PC-3 (cell line): ENCODE results near the gene TRIM44. TPM values are rescaled to one million over a fixed set of nuclear protein-coding genes. Genes with fewer than 3 reads are reported as not detected.

Source experiments
- ATAC-seq: fragments of 200-7000 bp; cut with Tn5 transposase; 2 replicates; pipeline ENCODE4 v1.9.1; 2020; ENCODE audit warnings: mild to moderate bottlenecking, moderate library complexity
- BruUV-seq: library from RNA; stranded (reverse); fragments of 400-500 nt; replicated peaks from 2 replicates; lab custom pipeline; 2021; lab: Mats Ljungman, UMichigan
- CTCF ChIA-PET: fragments of 300-600 bp; sonication (Branson Sonifier 250); formaldehyde crosslinking; loops from one replicate; lab custom pipeline; 2022; ENCODE audit warnings: antibody characterized with exemption; lab: Charles Lee
- POLR2A ChIA-PET: fragments of 300-600 bp; sonication (Branson Sonifier 250); formaldehyde crosslinking; loops from one replicate; lab custom pipeline; 2022; ENCODE audit warnings: antibody characterized with exemption; ENCODE audit not compliant: unreplicated experiment; lab: Charles Lee
- DNase-seq: peaks from one replicate; pipeline ENCODE4 v3.0.0-alpha.2; 2015
- H2AFZ ChIP-seq: fragments of 300-600 bp; sonication (generic); 2 replicates; pipeline ENCODE4 v1.6.0; 2016; ENCODE audit warnings: antibody characterized with exemption, low read length
- H3F3A ChIP-seq: fragments of 300-600 bp; sonication (generic); one replicate; pipeline ENCODE4 v1.6.0; 2017; ENCODE audit warnings: antibody characterized with exemption, low read length, control low read depth, mild to moderate bottlenecking; ENCODE audit not compliant: unreplicated experiment
- H3K27ac ChIP-seq: fragments of 300-600 bp; sonication (generic); 2 replicates; pipeline ENCODE4 v1.5.1; 2016; ENCODE audit warnings: mild to moderate bottlenecking, low read length
- H3K27me3 ChIP-seq: fragments of 300-600 bp; sonication (generic); 2 replicates; pipeline ENCODE4 v1.6.1; 2016; ENCODE audit warnings: low read length, mixed read lengths
- H3K36me3 ChIP-seq: fragments of 300-600 bp; sonication (generic); 2 replicates; pipeline ENCODE4 v1.6.1; 2016; ENCODE audit warnings: low read depth, mixed run types, low read length, mixed read lengths
- H3K4me1 ChIP-seq: fragments of 300-600 bp; sonication (generic); 2 replicates; pipeline ENCODE4 v1.5.1; 2016; ENCODE audit warnings: low read length; ENCODE audit not compliant: insufficient read depth
- H3K4me2 ChIP-seq: fragments of 300-600 bp; sonication (generic); 2 replicates; pipeline ENCODE4 v1.6.0; 2016; ENCODE audit warnings: low read length
- H3K4me3 ChIP-seq: fragments of 300-600 bp; sonication (generic); 2 replicates; pipeline ENCODE4 v1.5.1; 2016; ENCODE audit warnings: mild to moderate bottlenecking, low read length, mixed read lengths
- H3K79me2 ChIP-seq: fragments of 300-600 bp; sonication (generic); 2 replicates; pipeline ENCODE4 v1.6.1; 2017; ENCODE audit warnings: low read length, mixed read lengths
- H3K9ac ChIP-seq: fragments of 300-600 bp; sonication (generic); 2 replicates; pipeline ENCODE4 v1.6.0; 2016; ENCODE audit warnings: mild to moderate bottlenecking, low read length
- H3K9me2 ChIP-seq: fragments of 300-600 bp; sonication (generic); replicated peaks from 2 replicates; pipeline ENCODE4 v1.6.1; 2016; ENCODE audit warnings: mixed run types, low read length, mixed read lengths
- H3K9me3 ChIP-seq: fragments of 300-600 bp; sonication (generic); 2 replicates; pipeline ENCODE4 v1.6.1; 2016; ENCODE audit warnings: low read length, mixed read lengths
- H4K20me1 ChIP-seq: fragments of 300-600 bp; sonication (generic); 2 replicates; pipeline ENCODE4 v1.6.1; 2016; ENCODE audit warnings: low read length, mixed read lengths
- CTCF ChIP-seq: fragments of 300-600 bp; sonication (generic); conservative IDR thresholded peaks from 2 replicates; pipeline ENCODE4 v1.5.1; 2017; ENCODE audit warnings: antibody characterized with exemption, low read depth, mild to moderate bottlenecking, low read length
- EZH2 ChIP-seq: fragments of 300-600 bp; sonication (generic); IDR thresholded peaks from one replicate; pipeline ENCODE4 v1.6.1; 2017; ENCODE audit warnings: antibody characterized with exemption, mild to moderate bottlenecking, low read length; ENCODE audit not compliant: unreplicated experiment
- EZH2phosphoT487 ChIP-seq: fragments of 300-600 bp; sonication (generic); IDR thresholded peaks from 2 replicates; pipeline ENCODE4 v1.6.1; 2018; ENCODE audit warnings: mild to moderate bottlenecking, antibody characterized with exemption, low read length, borderline replicate concordance
- intact Hi-C: fragments of 100-400 bp; cut with micrococcal nuclease; formaldehyde crosslinking; loops from 2 replicates; pipeline ENCODE4 v1.9.0; 2023
- total RNA-seq: library from RNA; depleted of rRNA; stranded (reverse); fragments of >200 nt; gene quantifications from 2 replicates; pipeline ENCODE4 v1.2.3, GENCODE V29; 2014

Gene TRIM44
- total RNA-seq, 1 experiment from 2014 or later = 14.0 TPM

DNA sequence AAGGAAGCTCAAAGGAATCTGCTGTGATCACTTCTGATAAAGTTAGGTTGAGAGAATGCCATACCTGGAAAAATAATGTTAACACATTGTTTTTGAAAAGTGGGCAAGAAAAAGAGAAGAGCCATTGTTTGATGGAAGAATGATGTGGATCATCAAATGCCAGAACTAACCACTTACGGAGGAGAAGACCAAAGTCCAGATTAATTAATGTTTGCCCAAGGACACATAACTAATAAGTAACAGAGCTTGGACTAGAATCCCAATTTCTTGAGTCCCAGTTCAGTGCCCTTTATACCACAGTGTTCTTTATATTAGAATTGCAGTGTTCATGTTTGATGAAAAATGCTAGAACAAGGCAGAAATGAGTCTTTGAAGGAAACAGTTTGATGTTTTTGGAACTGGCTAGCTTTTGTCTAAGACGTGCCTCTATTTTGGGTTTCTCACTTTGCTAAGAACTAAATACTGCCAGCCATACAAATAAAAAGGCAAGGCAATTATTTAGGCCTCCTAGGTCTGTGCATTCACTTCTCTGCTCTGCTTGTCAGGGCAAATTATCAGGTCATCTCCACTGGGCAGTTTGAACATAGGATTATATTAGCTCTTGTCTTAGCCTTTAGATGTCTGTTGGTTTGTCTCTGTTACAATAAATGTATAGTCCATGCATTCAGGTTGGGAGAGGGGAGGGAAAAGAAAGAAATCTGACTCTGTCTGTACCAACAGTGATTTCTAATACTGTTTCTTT lies 72.3 kb downstream of the TRIM44 start:
- Histone ChIP-seq H3F3A (no peaks in the 10 kb centered on the region), H3K36me3 (peaks cover 9% of the 10 kb centered on the region; the same call in 1 of the 2 replicates), H3K9me2 (no peaks in the 10 kb centered on the region), H3K4me2 (no peak overlapping the region), H3K27me3 (no peaks in the 10 kb centered on the region), H3K4me1 (no peaks in the 10 kb centered on the region), H3K9me3 (no peaks in the 10 kb centered on the region), H3K27ac (no peak overlapping the region), H4K20me1 (no peaks in the 10 kb centered on the region), H3K4me3 (no peak overlapping the region), H3K79me2 (peaks cover 6% of the 10 kb centered on the region; the same call in 1 of the 2 replicates), H3K9ac (no peak overlapping the region), H2AFZ (no peak overlapping the region)
- ChIA-PET POLR2A (no interaction called here), CTCF (interaction anchor here (1.1 kb wide), 1 partner anchor 87 kb away, joined by 3 read pairs; no protein-coding TSS in a partner anchor)
- intact Hi-C loops = no loop called here
- DNase-seq = no peak
- TF ChIP-seq CTCF = no peak
- no peak for TF ChIP-seq EZH2
- TF ChIP-seq EZH2phosphoT487 = no peak
- no peak for ATAC-seq
- BruUV-seq = no TSS peak

GRCh38 chr11:35735411-35735810 lies 72.8 kb downstream of the TRIM44 start:
- H2AFZ ChIP-seq = no peak overlapping the region
- intact Hi-C loops = no loop called here
- CTCF ChIA-PET = interaction anchor here (1.1 kb wide), 1 partner anchor 87 kb away, joined by 3 read pairs; no protein-coding TSS in a partner anchor
- ATAC-seq (no peak), DNase-seq (no peak)
- no peaks in the 10 kb centered on the region for H3K9me2 ChIP-seq
- H3K4me3 ChIP-seq = no peak overlapping the region
- peaks cover 6% of the 10 kb centered on the region; the same call in 1 of the 2 replicates for H3K79me2 ChIP-seq
- H3K27ac ChIP-seq = no peak overlapping the region
- H3K4me2 ChIP-seq = no peak overlapping the region
- H3K36me3 ChIP-seq = 0 out of 2 replicates have a peak, but pooled peaks cover 3% of the 10 kb centered on the region
- H3K27me3 ChIP-seq = no peaks in the 10 kb centered on the region
- no TSS peak for BruUV-seq
- no peaks in the 10 kb centered on the region for H4K20me1 ChIP-seq
- H3F3A ChIP-seq = no peaks in the 10 kb centered on the region
- H3K9me3 ChIP-seq = no peaks in the 10 kb centered on the region
- no peak overlapping the region for H3K9ac ChIP-seq
- TF ChIP-seq CTCF = no peak
- H3K4me1 ChIP-seq = no peaks in the 10 kb centered on the region
- POLR2A ChIA-PET = no interaction called here

DNA sequence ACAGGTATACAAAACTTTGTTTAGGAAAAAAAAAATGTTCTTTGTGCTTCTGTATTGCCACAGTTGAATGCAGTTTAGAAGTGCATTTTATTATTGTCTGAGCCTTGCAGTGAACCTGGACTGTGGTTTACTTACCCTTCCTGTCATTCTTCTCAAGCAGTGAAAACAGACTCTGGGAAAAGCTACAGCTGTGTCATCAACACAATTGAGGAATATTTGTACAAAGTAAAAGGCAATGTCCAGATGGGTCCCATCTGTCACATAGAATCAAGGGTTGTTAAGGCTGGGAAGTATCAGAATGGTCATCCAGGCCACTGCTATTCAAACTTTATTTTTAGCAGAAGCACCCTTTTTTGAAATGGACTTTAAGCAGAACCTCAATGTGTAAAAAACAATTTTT lies 73.3 kb downstream of the TRIM44 start:
- Histone ChIP-seq H3K9me3 (no peaks in the 10 kb centered on the region), H3K9ac (no peak overlapping the region), H3K4me1 (no peaks in the 10 kb centered on the region), H3K27ac (no peak overlapping the region), H3K4me3 (no peak overlapping the region), H3K9me2 (no peaks in the 10 kb centered on the region), H4K20me1 (no peaks in the 10 kb centered on the region), H3F3A (no peaks in the 10 kb centered on the region), H2AFZ (no peak overlapping the region), H3K36me3 (0 out of 2 replicates have a peak, but pooled peaks cover 2% of the 10 kb centered on the region), H3K79me2 (peaks cover 5% of the 10 kb centered on the region; the same call in 1 of the 2 replicates), H3K4me2 (no peak overlapping the region), H3K27me3 (no peaks in the 10 kb centered on the region)
- DNase-seq (no peak), ATAC-seq (no peak)
- intact Hi-C loops = no loop called here
- TF ChIP-seq EZH2 (no peak), CTCF (no peak), EZH2phosphoT487 (no peak)
- BruUV-seq = no TSS peak
- ChIA-PET POLR2A (no interaction called here), CTCF (no interaction called here)
